ENCODE results near the gene NEDD4L. TPM values are rescaled to one million over a fixed set of nuclear protein-coding genes. Genes with fewer than 3 reads are reported as not detected.

NEDD4L gene
- total RNA-seq, 4 donors from 2014 or later = 32.5 to 65.6 (median 43.4) TPM

DNA sequence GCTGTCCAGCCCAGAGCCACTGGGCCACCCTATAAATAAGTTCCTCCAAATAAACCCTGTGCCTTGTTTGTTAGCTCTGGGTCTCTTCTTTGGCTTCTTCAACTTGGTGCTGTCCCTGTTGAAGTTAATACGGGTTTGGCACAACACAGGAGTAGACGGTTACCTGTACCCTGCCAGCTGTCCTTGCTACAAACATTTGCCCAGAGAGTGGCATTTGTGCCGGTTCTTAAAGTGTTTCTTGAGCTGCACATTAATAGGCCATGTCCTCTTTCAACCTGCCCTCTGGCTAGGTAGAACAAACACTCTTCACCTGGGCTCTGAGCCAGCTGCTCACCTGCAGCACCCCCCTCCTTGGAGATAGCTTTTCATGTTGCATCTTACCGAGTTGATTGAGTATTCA, 139.2 kb downstream of the NEDD4L start:
- TF ChIP-seq, protein P1, sequence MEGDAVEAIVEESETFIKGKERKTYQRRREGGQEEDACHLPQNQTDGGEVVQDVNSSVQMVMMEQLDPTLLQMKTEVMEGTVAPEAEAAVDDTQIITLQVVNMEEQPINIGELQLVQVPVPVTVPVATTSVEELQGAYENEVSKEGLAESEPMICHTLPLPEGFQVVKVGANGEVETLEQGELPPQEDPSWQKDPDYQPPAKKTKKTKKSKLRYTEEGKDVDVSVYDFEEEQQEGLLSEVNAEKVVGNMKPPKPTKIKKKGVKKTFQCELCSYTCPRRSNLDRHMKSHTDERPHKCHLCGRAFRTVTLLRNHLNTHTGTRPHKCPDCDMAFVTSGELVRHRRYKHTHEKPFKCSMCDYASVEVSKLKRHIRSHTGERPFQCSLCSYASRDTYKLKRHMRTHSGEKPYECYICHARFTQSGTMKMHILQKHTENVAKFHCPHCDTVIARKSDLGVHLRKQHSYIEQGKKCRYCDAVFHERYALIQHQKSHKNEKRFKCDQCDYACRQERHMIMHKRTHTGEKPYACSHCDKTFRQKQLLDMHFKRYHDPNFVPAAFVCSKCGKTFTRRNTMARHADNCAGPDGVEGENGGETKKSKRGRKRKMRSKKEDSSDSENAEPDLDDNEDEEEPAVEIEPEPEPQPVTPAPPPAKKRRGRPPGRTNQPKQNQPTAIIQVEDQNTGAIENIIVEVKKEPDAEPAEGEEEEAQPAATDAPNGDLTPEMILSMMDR (IDR thresholded peaks at IDR 0.05; ENCODE audit: low read depth) = no peak

DNA sequence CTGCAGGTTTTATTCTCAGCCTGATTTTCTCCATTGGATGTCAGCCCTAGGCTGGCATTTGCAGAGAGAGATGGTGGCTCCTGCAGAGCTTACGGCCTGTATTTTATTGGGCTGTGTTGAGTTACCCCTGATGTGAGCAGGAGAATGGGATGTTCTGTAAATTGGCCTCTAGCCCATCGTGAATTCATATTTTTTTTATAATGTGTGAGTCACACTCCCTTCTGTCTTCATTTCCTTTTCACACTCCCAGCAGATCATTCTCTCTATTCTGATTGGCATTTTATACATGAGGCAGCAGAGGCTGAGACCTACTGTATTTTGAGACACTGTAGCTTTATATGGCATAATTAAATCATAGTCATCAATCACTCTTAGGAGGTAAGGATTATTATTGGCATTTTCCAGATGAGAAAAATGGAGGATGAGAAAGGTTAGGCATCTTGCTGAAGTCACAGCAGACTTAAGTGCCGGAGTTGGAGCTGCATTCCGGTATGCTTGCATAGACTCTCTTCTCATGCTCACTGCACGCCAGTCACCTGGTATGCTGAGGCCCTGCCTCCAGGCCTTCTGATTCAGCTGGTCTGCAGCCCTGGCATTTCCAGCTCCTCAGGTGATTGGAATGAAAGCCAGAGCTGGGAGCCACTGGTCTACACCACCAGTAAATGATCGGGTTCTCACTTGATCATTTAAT, 142.4 kb downstream of the NEDD4L start:
- TF ChIP-seq, protein P1 (IDR thresholded peaks at IDR 0.05; ENCODE audit: low read depth) = no peak

DNA sequence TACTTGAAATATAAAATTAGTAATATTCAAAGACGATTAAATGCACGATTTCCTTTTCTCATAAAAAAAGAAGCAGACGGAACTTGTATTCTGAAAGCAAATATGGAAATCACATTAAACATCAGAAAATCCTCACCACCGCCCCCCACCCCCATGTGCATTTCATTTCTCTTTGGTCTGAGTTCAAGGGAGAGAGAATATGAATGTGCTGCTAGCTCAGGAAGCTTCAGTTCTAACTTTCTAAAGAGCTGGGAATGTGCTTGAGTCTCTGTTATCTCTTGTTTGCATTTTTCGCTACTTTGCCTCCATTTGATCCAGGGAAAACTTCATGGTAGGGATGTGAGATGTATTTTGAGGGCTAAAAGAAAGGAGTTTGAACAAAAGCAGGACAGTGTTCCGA, 143.6 kb downstream of the NEDD4L start:
- TF ChIP-seq, protein P1 (IDR thresholded peaks at IDR 0.05; ENCODE audit: low read depth) = no peak

DNA sequence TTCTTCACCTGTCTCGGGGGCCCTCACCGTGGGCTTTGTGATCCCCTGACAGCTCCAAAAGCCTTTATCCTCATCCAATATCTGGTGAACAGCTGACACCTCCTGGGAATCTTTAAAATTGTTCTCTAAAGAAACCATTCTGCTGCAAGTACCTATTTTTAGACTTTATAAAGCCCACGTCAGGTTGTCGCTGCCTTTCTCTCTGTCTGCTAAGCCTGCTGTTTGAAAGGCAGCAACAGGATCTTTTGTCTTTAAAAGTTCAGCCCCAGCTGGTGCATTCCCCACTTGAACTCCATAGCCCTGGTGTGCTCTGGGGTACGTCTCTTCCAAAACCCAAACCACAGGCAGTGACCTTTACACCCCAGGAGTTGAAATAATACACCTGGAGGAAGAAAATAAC, 145.0 kb downstream of the NEDD4L start:
- TF ChIP-seq, protein P1 (IDR thresholded peaks at IDR 0.05; ENCODE audit: low read depth) = no peak

DNA sequence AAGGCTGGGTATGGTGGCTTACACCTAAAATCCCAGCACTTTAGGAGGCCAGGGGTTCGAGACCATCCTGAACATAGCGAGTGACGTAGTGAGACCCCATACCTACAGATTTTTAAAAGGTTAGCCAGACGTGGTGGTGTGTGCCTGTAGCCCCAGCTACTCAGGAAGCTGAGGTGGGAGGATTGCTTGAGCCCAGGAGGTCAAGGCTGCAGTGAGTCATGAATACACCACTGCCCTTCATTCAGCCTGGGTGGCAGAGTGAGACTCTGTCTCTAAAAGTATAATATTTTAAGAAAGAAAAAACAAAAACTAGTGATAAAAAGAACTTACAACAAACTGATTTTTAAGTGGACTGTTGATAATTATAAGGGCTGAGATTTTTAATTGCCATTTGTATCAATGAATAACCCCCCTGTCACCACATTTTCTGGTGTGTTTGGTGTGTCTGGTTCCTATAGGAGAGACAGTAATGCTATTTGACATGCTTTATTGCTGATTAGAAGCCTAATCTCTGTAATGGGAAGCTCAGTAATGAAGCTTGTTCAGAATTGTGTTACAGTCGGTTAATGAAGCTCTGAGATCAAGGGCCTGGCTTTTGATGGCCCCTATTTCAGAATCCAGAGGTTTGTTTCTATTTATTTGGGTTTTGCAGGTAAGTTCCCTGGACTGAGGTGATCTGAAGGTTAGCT, 147.0 kb downstream of the NEDD4L start:
- TF ChIP-seq, protein P1 (IDR thresholded peaks at IDR 0.05; ENCODE audit: low read depth) = no peak

DNA sequence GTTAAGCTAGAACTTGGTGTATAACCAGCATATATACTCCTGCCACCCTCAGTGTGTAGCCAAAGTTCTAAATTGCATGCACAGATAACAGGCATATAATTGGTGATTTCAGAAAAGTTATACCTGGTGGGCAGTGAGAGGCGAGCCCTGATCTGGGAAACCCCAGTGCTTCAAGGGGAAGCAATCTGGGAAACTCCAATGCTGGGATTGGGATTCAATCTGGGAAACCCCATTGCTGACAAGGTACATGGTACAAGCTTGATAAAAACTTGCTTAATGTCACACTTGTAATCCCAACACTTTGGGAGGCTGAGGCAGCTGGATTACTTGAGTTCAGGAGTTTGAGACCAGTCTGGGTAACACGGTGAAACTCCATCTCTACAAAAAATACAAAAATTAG, 147.6 kb downstream of the NEDD4L start:
- TF ChIP-seq, protein P1 (IDR thresholded peaks at IDR 0.05; ENCODE audit: low read depth) = no peak

DNA sequence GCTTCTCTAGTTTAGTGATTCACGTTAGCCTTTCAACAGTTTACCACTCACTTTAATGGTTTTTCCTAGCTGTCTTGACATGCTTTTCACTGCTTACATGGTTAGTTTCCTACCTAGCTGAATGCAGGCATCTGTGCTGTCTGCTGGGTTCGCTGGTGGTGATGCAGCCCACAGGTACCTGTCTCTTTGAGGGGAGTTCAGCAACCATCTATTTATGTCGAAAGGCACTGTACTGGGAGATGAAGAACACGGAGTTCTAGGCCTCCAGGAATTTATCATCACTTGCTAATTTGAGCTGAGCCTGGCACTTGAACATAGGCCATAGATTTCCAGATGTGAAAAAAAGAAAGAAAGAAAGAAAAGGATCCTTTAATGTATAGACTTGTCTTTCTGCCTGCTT, 148.5 kb downstream of the NEDD4L start:
- TF ChIP-seq, protein P1 (IDR thresholded peaks at IDR 0.05; ENCODE audit: low read depth) = no peak
